Measurements from ENCODE around the gene GRB10. TPM values are rescaled to one million over a fixed set of nuclear protein-coding genes. Genes with fewer than 3 reads are reported as not detected.

The GRB10 gene
- total RNA-seq, 8 experiments from 2014 or later = 14.7 to 38.6 (median 30.9) TPM

- peak in 6 of 8 experiments; percentile 14 to 58 (median 40) for ATAC-seq (replicated peaks in 6 of 8)
- 0 to 100% (median 85%) methylated on average over 1 of the region's 1 CpG; no CpG with 5 or more reads in 6 of the 10 experiments for WGBS, 10 experiments
- H3K4me1 ChIP-seq (replicated peaks in 1 of 2) = peaks cover 16 to 44% of the 10 kb centered on the region in 2 donors
- H3K27ac ChIP-seq = peak overlapping the region in 1 of 2 donors; percentile 60
- no peak overlapping the region for H3K4me3 ChIP-seq
- in situ Hi-C loops (cut with MboI; ENCODE audit: low pct_unique_long_range_greater_than_20kb in 2 of 9, low sequenced_read_pairs in 9 of 9, unreplicated experiment in 9 of 9) = loop anchor here in 3 of 9 experiments (25.0 kb wide), 2 partner anchors 235 to 440 kb away; partner anchors contain the start of gene FIGNL1 (in 2 of the 3)
Measured at GRCh38 chr7:50697748-50698147, 84.9 kb downstream of the GRB10 start.

DNA sequence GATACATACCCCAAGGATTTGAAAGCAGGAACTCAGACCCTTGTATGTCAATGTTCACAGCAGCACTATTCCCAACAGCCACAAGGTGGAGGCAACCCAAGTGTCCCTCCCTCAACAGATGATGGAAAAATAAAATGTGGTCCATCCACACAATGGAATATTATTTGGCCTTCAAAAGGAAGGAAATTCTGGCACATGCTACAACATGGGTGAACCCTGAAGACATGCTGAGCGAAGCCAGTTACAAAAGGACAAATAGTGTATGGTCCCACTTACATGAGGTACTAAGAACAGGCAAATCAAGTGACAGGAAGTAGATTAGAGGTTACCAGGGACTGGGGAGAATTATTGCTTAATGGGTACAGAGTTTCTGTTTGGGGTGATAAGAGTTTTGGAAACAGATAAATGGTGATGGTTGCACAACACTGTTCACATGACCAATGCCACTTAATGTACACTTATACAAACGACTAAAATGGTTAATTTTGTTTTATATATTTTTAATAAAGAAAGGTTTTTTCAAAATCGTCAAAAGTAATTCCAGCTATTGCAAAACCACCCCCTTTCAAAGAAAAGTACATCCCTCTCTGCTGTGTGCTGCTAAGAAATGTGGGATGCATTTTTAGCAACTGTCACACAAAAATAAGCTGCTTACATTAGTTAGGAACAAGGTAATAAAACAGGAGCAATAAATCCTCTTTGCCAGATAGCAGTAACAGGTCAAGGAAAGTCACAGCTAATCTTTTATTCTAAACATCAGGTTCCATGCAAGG, 85.7 kb downstream of the GRB10 start:
- Histone ChIP-seq H3K4me3 (no peak overlapping the region), H3K27ac (no peak overlapping the region), H3K4me1 (replicated peaks in 1 of 2) (peaks cover 16 to 50% of the 10 kb centered on the region in 2 donors)
- WGBS, 10 experiments = 43 to 100% (median 92%) methylated on average over 1 to 3 of the region's 3 CpGs
- peak in 2 of 8 experiments; percentile 16 to 34 for ATAC-seq (replicated peaks in 6 of 8)
- in situ Hi-C loops (cut with MboI; ENCODE audit: low pct_unique_long_range_greater_than_20kb in 2 of 9, low sequenced_read_pairs in 9 of 9, unreplicated experiment in 9 of 9) = loop anchor here in 3 of 9 experiments (25.0 kb wide), 2 partner anchors 235 to 440 kb away; partner anchors contain the start of gene FIGNL1 (in 2 of the 3)

GRCh38 chr7:50695026-50695425, 87.7 kb downstream of the GRB10 start:
- in situ Hi-C loops (cut with MboI; ENCODE audit: low pct_unique_long_range_greater_than_20kb in 2 of 9, low sequenced_read_pairs in 9 of 9, unreplicated experiment in 9 of 9) = loop anchor here in 3 of 9 experiments (25.0 kb wide), 2 partner anchors 233 to 442 kb away; partner anchors contain the start of gene FIGNL1 (in 2 of the 3)
- WGBS, 10 experiments = 57 to 100% (median 82%) methylated on average over 1 to 2 of the region's 2 CpGs; no CpG with 5 or more reads in 2 of the 10 experiments

DNA sequence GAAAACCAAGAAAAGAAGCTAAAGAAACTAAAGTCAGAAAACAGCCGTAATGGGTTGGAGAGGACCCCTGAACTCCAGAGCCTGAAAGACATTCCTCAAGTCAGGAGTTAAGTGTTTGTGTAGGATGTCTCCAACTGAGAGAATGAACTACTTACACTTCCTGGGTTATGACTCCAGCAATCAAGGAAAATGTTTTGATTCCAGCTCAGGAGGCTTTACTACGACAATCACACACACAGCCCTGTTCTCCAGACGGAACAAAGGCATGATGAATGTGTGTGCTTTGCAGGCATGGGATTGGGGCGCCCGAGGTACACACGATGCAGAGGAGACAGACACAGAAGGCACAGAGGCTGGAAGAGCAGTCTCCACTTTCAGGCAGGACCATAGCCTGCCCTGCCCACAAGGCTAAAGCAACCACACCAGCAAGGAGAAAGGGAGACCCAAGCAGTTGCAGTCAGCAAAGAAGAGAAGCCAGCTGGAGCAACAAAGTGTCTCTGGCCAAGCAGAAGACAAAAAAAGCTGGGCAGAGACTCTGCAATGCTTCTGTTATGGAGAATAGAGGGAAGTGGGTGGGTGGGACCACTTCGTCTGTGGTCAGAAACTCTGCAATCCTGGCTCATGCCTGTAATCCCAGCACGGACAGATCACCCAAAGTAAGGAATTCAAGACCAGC, 89.1 kb downstream of the GRB10 start:
- in situ Hi-C loops (cut with MboI; ENCODE audit: low pct_unique_long_range_greater_than_20kb in 2 of 9, low sequenced_read_pairs in 9 of 9, unreplicated experiment in 9 of 9) = loop anchor here in 3 of 9 experiments (25.0 kb wide), 2 partner anchors 231 to 444 kb away; partner anchors contain the start of gene FIGNL1 (in 2 of the 3)
- Histone ChIP-seq H3K27ac (no peak overlapping the region), H3K4me1 (replicated peaks in 1 of 2) (peaks cover 23 to 48% of the 10 kb centered on the region in 2 donors), H3K4me3 (no peak overlapping the region)
- 0 to 100% (median 68%) methylated on average over 1 to 5 of the region's 8 CpGs for WGBS, 10 experiments
- peak in 6 of 8 experiments; percentile 14 to 63 (median 30) for ATAC-seq (replicated peaks in 6 of 8)

More at GRCh38 chr7:50695026-50695425, 87.7 kb downstream of the GRB10 start:
- H3K4me3 ChIP-seq = no peak overlapping the region
- H3K27ac ChIP-seq = no peak overlapping the region
- ATAC-seq (replicated peaks in 6 of 8) = no peak
- peaks cover 21 to 56% of the 10 kb centered on the region in 2 donors for H3K4me1 ChIP-seq (replicated peaks in 1 of 2)

- WGBS, 10 experiments = 0 to 90% (median 17%) methylated on average over 1 to 11 of the region's 11 CpGs
- H3K4me1 ChIP-seq (replicated peaks in 1 of 2) = peaks cover 21 to 30% of the 10 kb centered on the region in 2 donors
- no peak overlapping the region for H3K4me3 ChIP-seq
- no peak overlapping the region for H3K27ac ChIP-seq
- ATAC-seq (replicated peaks in 6 of 8) = peak in 5 of 8 experiments; percentile 90 to 92 (median 92)
- in situ Hi-C loops (cut with MboI; ENCODE audit: low pct_unique_long_range_greater_than_20kb in 2 of 9, low sequenced_read_pairs in 9 of 9, unreplicated experiment in 9 of 9) = loop anchor here in 3 of 9 experiments (25.0 kb wide), 2 partner anchors 228 to 447 kb away; partner anchors contain the start of gene FIGNL1 (in 2 of the 3)
Measured at GRCh38 chr7:50690541-50691011, 92.1 kb downstream of the GRB10 start.

DNA sequence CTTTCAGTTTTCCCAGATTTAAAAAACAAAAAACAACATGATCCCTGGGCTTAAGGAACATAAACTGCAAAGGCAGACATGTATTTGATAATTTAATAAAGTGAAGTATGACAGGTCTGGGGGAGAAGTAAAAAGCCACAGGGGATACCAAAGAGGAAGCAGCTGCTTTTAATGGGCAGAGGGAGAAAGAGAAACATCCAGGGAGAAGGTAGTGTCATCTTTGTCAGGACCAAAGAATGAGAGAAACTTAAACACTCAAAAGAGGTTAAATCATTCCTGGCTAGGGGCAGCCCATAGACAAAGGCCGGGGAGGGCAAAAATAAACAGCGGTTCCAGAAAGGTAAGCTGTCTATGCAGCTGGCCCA, 94.5 kb downstream of the GRB10 start:
- H3K27ac ChIP-seq = no peak overlapping the region
- 65 to 100% (median 80%) methylated on average over 2 of the region's 2 CpGs; no CpG with 5 or more reads in 5 of the 10 experiments for WGBS, 10 experiments

DNA sequence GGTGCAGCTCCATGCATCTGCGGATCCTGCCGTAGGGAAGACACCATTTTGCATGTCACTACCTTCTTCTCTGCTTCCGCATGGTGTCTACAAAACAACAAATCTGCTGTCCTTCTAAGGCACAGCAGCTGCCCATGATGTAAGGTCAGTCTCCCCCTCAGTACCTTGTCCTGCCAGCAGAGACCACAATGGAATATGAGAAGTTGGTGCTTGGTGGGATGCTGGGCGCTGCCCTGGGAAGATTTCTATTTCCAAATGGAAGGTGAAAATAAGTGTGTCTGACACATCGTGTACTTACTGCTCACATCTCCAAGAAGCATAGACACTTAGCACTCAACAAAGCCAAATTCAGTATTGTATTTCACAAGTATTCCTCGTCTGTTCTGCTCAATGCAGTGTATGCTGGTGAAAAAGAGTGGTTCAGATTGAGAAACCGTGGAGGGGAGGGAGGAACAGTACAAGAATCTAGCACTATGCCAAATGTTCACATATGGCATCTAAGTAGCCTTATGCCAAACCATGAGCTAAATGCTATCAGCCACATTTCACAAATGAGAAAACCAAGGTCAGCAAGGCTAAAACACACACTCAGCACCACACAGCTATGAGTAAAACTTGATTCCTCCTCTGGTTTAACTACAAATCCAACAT, 95.0 kb downstream of the GRB10 start:
- Histone ChIP-seq H3K4me3 (no peak overlapping the region), H3K4me1 (replicated peaks in 1 of 2) (peaks cover 7 to 11% of the 10 kb centered on the region in 2 donors), H3K27ac (no peak overlapping the region)
- in situ Hi-C loops (cut with MboI; ENCODE audit: low pct_unique_long_range_greater_than_20kb in 2 of 9, low sequenced_read_pairs in 9 of 9, unreplicated experiment in 9 of 9) = loop anchor here in 3 of 9 experiments (25.0 kb wide), 2 partner anchors 225 to 450 kb away; partner anchors contain the start of gene FIGNL1 (in 2 of the 3)
- ATAC-seq (replicated peaks in 6 of 8) = no peak
- WGBS, 10 experiments = 0 to 100% (median 83%) methylated on average over 1 to 6 of the region's 7 CpGs; no CpG with 5 or more reads in 3 of the 10 experiments

More for the DNA sequence above, 94.5 kb downstream of the GRB10 start:
- Histone ChIP-seq H3K4me1 (replicated peaks in 1 of 2) (peaks cover 7 to 13% of the 10 kb centered on the region in 2 donors), H3K4me3 (no peak overlapping the region)
- in situ Hi-C loops (cut with MboI; ENCODE audit: low pct_unique_long_range_greater_than_20kb in 2 of 9, low sequenced_read_pairs in 9 of 9, unreplicated experiment in 9 of 9) = loop anchor here in 3 of 9 experiments (25.0 kb wide), 2 partner anchors 226 to 449 kb away; partner anchors contain the start of gene FIGNL1 (in 2 of the 3)
- no peak for ATAC-seq (replicated peaks in 6 of 8)

GRCh38 chr7:50687096-50687495, 95.6 kb downstream of the GRB10 start:
- no peak overlapping the region for H3K27ac ChIP-seq
- WGBS, 10 experiments = 38 to 100% (median 87%) methylated on average over 1 to 5 of the region's 6 CpGs; no CpG with 5 or more reads in 2 of the 10 experiments
- in situ Hi-C loops (cut with MboI; ENCODE audit: low pct_unique_long_range_greater_than_20kb in 2 of 9, low sequenced_read_pairs in 9 of 9, unreplicated experiment in 9 of 9) = loop anchor here in 3 of 9 experiments (25.0 kb wide), 2 partner anchors 225 to 450 kb away; partner anchors contain the start of gene FIGNL1 (in 2 of the 3)

DNA sequence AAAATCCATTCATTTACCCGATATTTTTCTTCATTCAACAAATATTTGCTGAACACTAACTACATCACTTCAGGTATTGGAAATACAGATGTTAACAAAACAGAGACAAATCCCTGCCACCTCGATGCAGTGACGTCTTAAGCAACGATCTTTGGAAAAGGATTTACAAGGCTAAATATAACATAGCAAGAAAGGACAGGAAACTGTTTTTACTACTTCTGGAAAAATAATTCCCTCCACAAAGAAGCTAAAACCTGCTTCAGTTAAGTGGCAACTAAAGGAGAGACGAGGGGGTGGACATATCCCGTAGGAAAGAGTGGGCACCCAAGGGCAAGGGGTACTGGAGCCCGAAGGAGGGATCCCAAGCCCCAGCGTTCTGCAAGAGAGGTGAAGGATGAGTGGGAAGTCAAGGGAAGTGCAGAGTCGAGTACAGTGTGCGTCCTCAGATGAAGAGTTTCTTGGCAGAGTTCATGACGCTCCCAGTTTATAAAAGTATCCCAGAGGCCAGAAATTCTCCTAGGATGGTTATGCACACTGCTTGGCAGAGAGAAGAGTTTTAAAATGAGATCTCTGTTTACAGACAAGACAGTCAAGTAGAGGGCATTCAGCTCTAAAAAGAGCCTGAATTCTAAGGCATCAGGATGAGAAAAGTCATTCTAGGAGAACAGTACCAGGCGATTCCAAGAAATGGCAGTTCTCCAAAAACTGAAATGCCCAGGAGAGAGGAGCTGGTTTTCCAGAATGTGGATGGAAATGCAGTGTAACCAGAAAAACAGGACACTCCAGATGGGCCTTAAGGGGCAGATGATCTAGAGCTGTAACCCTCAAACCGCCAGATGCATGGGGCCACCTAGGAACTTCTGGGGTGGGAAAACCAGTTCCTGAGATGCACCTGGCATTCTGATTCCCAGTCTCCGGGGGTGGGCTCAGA, 97.3 kb downstream of the GRB10 start:
- no peak overlapping the region for H3K27ac ChIP-seq
- peaks cover 2 to 4% of the 10 kb centered on the region in 2 donors for H3K4me1 ChIP-seq (replicated peaks in 1 of 2)
- H3K4me3 ChIP-seq = no peak overlapping the region
- in situ Hi-C loops (cut with MboI; ENCODE audit: low pct_unique_long_range_greater_than_20kb in 2 of 9, low sequenced_read_pairs in 9 of 9, unreplicated experiment in 9 of 9) = loop anchor here in 3 of 9 experiments (25.0 kb wide), 2 partner anchors 223 to 452 kb away; partner anchors contain the start of gene FIGNL1 (in 2 of the 3)
- 78 to 100% (median 93%) methylated on average over 3 to 12 of the region's 14 CpGs for WGBS, 10 experiments
- ATAC-seq (replicated peaks in 6 of 8) = peak in 1 of 8 experiments; percentile 54

More at GRCh38 chr7:50687096-50687495, 95.6 kb downstream of the GRB10 start:
- Histone ChIP-seq H3K4me1 (replicated peaks in 1 of 2) (peaks cover 7% of the 10 kb centered on the region in 2 donors), H3K4me3 (no peak overlapping the region)
- ATAC-seq (replicated peaks in 6 of 8) = no peak

GRCh38 chr7:50684713-50685075, 98.0 kb downstream of the GRB10 start:
- in situ Hi-C loops (cut with MboI; ENCODE audit: low pct_unique_long_range_greater_than_20kb in 2 of 9, low sequenced_read_pairs in 9 of 9, unreplicated experiment in 9 of 9) = loop anchor here in 3 of 9 experiments (25.0 kb wide), 2 partner anchors 222 to 453 kb away; partner anchors contain the start of gene FIGNL1 (in 2 of the 3)

More at GRCh38 chr7:50684713-50685075, 98.0 kb downstream of the GRB10 start:
- H3K27ac ChIP-seq = no peak overlapping the region
- WGBS, 10 experiments = 74 to 100% (median 97%) methylated on average over 1 to 4 of the region's 4 CpGs; no CpG with 5 or more reads in 2 of the 10 experiments
- no peak for ATAC-seq (replicated peaks in 6 of 8)
- no peak overlapping the region for H3K4me3 ChIP-seq
- H3K4me1 ChIP-seq (replicated peaks in 1 of 2) = no peaks in the 10 kb centered on the region
